ENCODE results near the gene PTPRR. TPM values are rescaled to one million over a fixed set of nuclear protein-coding genes. Genes with fewer than 3 reads are reported as not detected.

PTPRR gene
- total and polyA plus RNA-seq, 10 of the 15 experiments (the other 5 are each of a cell fraction or from before 2014, with no cell fraction given), result 0.14 to 3.1 (median 0.42) TPM

GRCh38 chr12:70721656-70722357 is 198.7 kb downstream of the PTPRR start (continued):
- TF ChIP-seq REST (IDR thresholded peaks at IDR 0.05; ENCODE audit: low read depth, low read length), result no peak

- FAIRE-seq (no peak), DNase-seq (ENCODE audit: low read depth, low spot score) (no peak), ATAC-seq (no peak)
- 43% methylated on average over 3 of the region's 3 CpGs for WGBS (ENCODE audit: insufficient coverage, insufficient replicate concordance, low lambda C conversion rate, missing lambda C conversion rate)
- Histone ChIP-seq H3K27ac (ENCODE audit: control insufficient read depth, insufficient read depth) (no peak overlapping the region), H3K4me1 (ENCODE audit: control insufficient read depth, insufficient read depth, low read length) (no peaks in the 10 kb centered on the region), H3K27me3 (replicated peaks in 1 of 2; ENCODE audit: control insufficient read depth in 2 of 2, insufficient read depth in 2 of 2, low read length in 1 of 2) (no peaks in the 10 kb centered on the region; a peak in 1 of 4 replicates), H3K36me3 (ENCODE audit: control insufficient read depth in 2 of 2, insufficient read depth in 2 of 2, low read length in 1 of 2) (no peaks in the 10 kb centered on the region), H3K9me3 (replicated peaks; ENCODE audit: control insufficient read depth, insufficient read depth, low read length) (no peaks in the 10 kb centered on the region), H3K4me2 (ENCODE audit: control insufficient read depth, insufficient read depth) (no peak overlapping the region), H3K4me3 (no peak overlapping the region), H3K9ac (ENCODE audit: control insufficient read depth, insufficient read depth, low read length) (no peak overlapping the region), H3K79me2 (ENCODE audit: control insufficient read depth, insufficient read depth, low read length) (no peaks in the 10 kb centered on the region), H2AFZ (ENCODE audit: control insufficient read depth, low read depth, low read length) (no peak overlapping the region), H4K20me1 (ENCODE audit: control insufficient read depth, insufficient read depth) (no peaks in the 10 kb centered on the region)
- in situ Hi-C loops (cut with MboI) (no loop called here), intact Hi-C loops (cut with micrococcal nuclease; ENCODE audit: unreplicated experiment) (loop anchor here (10.0 kb wide), 1 partner anchor 506 kb away; no protein-coding TSS in a partner anchor)
- ChIA-PET SMC1A (ENCODE audit: uncharacterized antibody, unreplicated experiment) (interaction anchor here (0.7 to 1.1 kb wide), 3 partner anchors 144 to 1363 kb away, joined by 3 to 4 read pairs (median 3); no protein-coding TSS in a partner anchor), RAD21 (ENCODE audit: unreplicated experiment) (interaction anchor here (0.6 to 0.8 kb wide), 2 partner anchors 821 to 1447 kb away, joined by 3 read pairs; no protein-coding TSS in a partner anchor), POLR2A (interaction anchor here (0.6 kb wide), 1 partner anchor 851 kb away, joined by 3 read pairs; no protein-coding TSS in a partner anchor), CTCF (interaction anchor here (0.9 to 1.1 kb wide), 6 partner anchors 8 to 842 kb away, joined by 3 to 5 read pairs (median 4); no protein-coding TSS in a partner anchor)
- no TSS peak for BruUV-seq (replicated peaks)
- TF ChIP-seq RUNX3 (IDR thresholded peaks at IDR 0.05; ENCODE audit: low read length) (no peak), CREM (IDR thresholded peaks at IDR 0.05; ENCODE audit: low read depth) (no peak), RELB (IDR thresholded peaks at IDR 0.05; ENCODE audit: low read depth) (no peak), MTA2 (IDR thresholded peaks at IDR 0.05; ENCODE audit: low read depth) (no peak), FOXK2 (IDR thresholded peaks at IDR 0.05) (no peak), HDGF (IDR thresholded peaks at IDR 0.05) (no peak), MEF2A (IDR thresholded peaks at IDR 0.05; ENCODE audit: insufficient read depth, low read depth, low read length) (no peak), EZH2 (IDR thresholded peaks at IDR 0.05; ENCODE audit: borderline replicate concordance, control insufficient read depth, low read depth, low read length) (no peak), SMARCA5 (IDR thresholded peaks at IDR 0.05) (no peak), STAT1 (conservative IDR thresholded peaks at IDR 0.05) (no peak), ASH2L (IDR thresholded peaks at IDR 0.05; ENCODE audit: borderline replicate concordance, low read depth) (no peak)
- TF ChIP-seq, protein P1, sequence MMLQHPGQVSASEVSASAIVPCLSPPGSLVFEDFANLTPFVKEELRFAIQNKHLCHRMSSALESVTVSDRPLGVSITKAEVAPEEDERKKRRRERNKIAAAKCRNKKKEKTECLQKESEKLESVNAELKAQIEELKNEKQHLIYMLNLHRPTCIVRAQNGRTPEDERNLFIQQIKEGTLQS (IDR thresholded peaks at IDR 0.05; ENCODE audit: borderline replicate concordance, extremely low read depth, low read depth, low read length), result no peak
Measured at GRCh38 chr12:70721216-70721615, 199.3 kb downstream of the PTPRR start.
